ENCODE measurements around the gene GANAB.

The GANAB gene

GRCh38 chr11:62578541-62578940 lies 67.9 kb downstream of the GANAB start:
- H3K79me1 ChIP-seq (replicated peaks; ENCODE audit: low read length, poor library complexity, severe bottlenecking): peaks cover 22% of the 10 kb centered on the region
- no peak overlapping the region for H3K14ac ChIP-seq (ENCODE audit: low read length in 2 of 2)
- H4K8ac ChIP-seq (ENCODE audit: low read length): no peak overlapping the region
- no peak overlapping the region for H2BK5ac ChIP-seq (ENCODE audit: low read depth, low read length, poor library complexity, severe bottlenecking)
- H3K4me1 ChIP-seq (ENCODE audit: control insufficient read depth, insufficient read depth, low read depth, low read length): peaks cover 18% of the 10 kb centered on the region
- no peaks in the 10 kb centered on the region for H3K9me3 ChIP-seq (ENCODE audit: control insufficient read depth, low read length)
- H3K36me3 ChIP-seq (ENCODE audit: control insufficient read depth in 1 of 2, insufficient read depth in 2 of 2, low read depth in 1 of 2, low read length in 2 of 2): peaks cover 44 to 60% of the 10 kb centered on the region in 2 experiments
- no peak overlapping the region for H3K27ac ChIP-seq (ENCODE audit: low read length, poor library complexity, severe bottlenecking)
- H3K4me2 ChIP-seq (ENCODE audit: low read length, poor library complexity, severe bottlenecking): no peak overlapping the region
- H3K23ac ChIP-seq (ENCODE audit: low read length in 2 of 2): no peak overlapping the region
- H4K91ac ChIP-seq (ENCODE audit: low read length): no peak overlapping the region
- no peak for DNase-seq
- no peak overlapping the region for H2AK5ac ChIP-seq (ENCODE audit: low read length, severe bottlenecking)
- no peak overlapping the region for H2BK120ac ChIP-seq (ENCODE audit: low read depth, low read length)
- over 99% methylated on average over 9 of the region's 11 CpGs for WGBS
- H2BK12ac ChIP-seq (ENCODE audit: low read length in 2 of 2): no peak overlapping the region
- H3K4me3 ChIP-seq (ENCODE audit: insufficient read depth in 1 of 2, low read depth in 1 of 2, low read length in 2 of 2): no peak overlapping the region
- H3K9ac ChIP-seq (ENCODE audit: low read length): no peak overlapping the region
- H2BK15ac ChIP-seq (ENCODE audit: low read depth, poor library complexity, severe bottlenecking): no peak overlapping the region
- no peaks in the 10 kb centered on the region for H3K27me3 ChIP-seq (ENCODE audit: control insufficient read depth in 1 of 2, insufficient read depth in 1 of 2, low read length in 2 of 2)
- H3K4ac ChIP-seq (ENCODE audit: low read depth in 1 of 2, low read length in 2 of 2): no peak overlapping the region
- H2AFZ ChIP-seq (ENCODE audit: low read depth, low read length): no peak overlapping the region
- no peak overlapping the region for H3K18ac ChIP-seq (ENCODE audit: low read depth in 1 of 2, low read length in 2 of 2)

- Histone ChIP-seq H3K23ac (ENCODE audit: low read length in 2 of 2) (no peak overlapping the region), H3K9me3 (ENCODE audit: control insufficient read depth, low read length) (no peaks in the 10 kb centered on the region), H3K79me1 (replicated peaks; ENCODE audit: low read length, poor library complexity, severe bottlenecking) (peaks cover 20% of the 10 kb centered on the region), H2AK5ac (ENCODE audit: low read length, severe bottlenecking) (peak overlapping the region; percentile 16), H4K8ac (ENCODE audit: low read length) (no peak overlapping the region), H2BK15ac (ENCODE audit: low read depth, poor library complexity, severe bottlenecking) (no peak overlapping the region), H3K4me2 (ENCODE audit: low read length, poor library complexity, severe bottlenecking) (no peak overlapping the region), H3K36me3 (ENCODE audit: control insufficient read depth in 1 of 2, insufficient read depth in 2 of 2, low read depth in 1 of 2, low read length in 2 of 2) (peaks cover 47 to 60% of the 10 kb centered on the region in 2 experiments), H3K27me3 (ENCODE audit: control insufficient read depth in 1 of 2, insufficient read depth in 1 of 2, low read length in 2 of 2) (no peaks in the 10 kb centered on the region), H3K18ac (ENCODE audit: low read depth in 1 of 2, low read length in 2 of 2) (no peak overlapping the region), H4K91ac (ENCODE audit: low read length) (no peak overlapping the region), H2BK5ac (ENCODE audit: low read depth, low read length, poor library complexity, severe bottlenecking) (no peak overlapping the region), H2BK12ac (ENCODE audit: low read length in 2 of 2) (no peak overlapping the region), H3K4me3 (ENCODE audit: insufficient read depth in 1 of 2, low read depth in 1 of 2, low read length in 2 of 2) (no peak overlapping the region), H3K27ac (ENCODE audit: low read length, poor library complexity, severe bottlenecking) (no peak overlapping the region), H2AFZ (ENCODE audit: low read depth, low read length) (no peak overlapping the region), H2BK120ac (ENCODE audit: low read depth, low read length) (no peak overlapping the region), H3K4ac (ENCODE audit: low read depth in 1 of 2, low read length in 2 of 2) (no peak overlapping the region), H3K9ac (ENCODE audit: low read length) (peak overlapping the region; percentile 98), H3K4me1 (ENCODE audit: control insufficient read depth, insufficient read depth, low read depth, low read length) (peaks cover 21% of the 10 kb centered on the region), H3K14ac (ENCODE audit: low read length in 2 of 2) (no peak overlapping the region)
- no peak for DNase-seq
- 95% methylated on average over 11 of the region's 12 CpGs for WGBS
These were observed 69.2 kb downstream of the GANAB start for GRCh38 chr11:62577046-62577714.

GRCh38 chr11:62575837-62576236 lies 70.6 kb downstream of the GANAB start:
- H2BK5ac ChIP-seq (ENCODE audit: low read depth, low read length, poor library complexity, severe bottlenecking): no peak overlapping the region
- peak overlapping the region in 1 of 2 experiments; percentile 91 for H3K4me3 ChIP-seq (ENCODE audit: insufficient read depth in 1 of 2, low read depth in 1 of 2, low read length in 2 of 2)
- peak overlapping the region; percentile 94 for H4K8ac ChIP-seq (ENCODE audit: low read length)
- no peak for DNase-seq
- peak overlapping the region; percentile 98 for H4K91ac ChIP-seq (ENCODE audit: low read length)
- no peaks in the 10 kb centered on the region for H3K9me3 ChIP-seq (ENCODE audit: control insufficient read depth, low read length)
- no peak overlapping the region for H2BK12ac ChIP-seq (ENCODE audit: low read length in 2 of 2)
- no peak overlapping the region for H3K4me2 ChIP-seq (ENCODE audit: low read length, poor library complexity, severe bottlenecking)
- peak overlapping the region; percentile 98 for H3K9ac ChIP-seq (ENCODE audit: low read length)
- WGBS: 95% methylated on average over 14 of the region's 14 CpGs
- peaks cover 44 to 60% of the 10 kb centered on the region in 2 experiments for H3K36me3 ChIP-seq (ENCODE audit: control insufficient read depth in 1 of 2, insufficient read depth in 2 of 2, low read depth in 1 of 2, low read length in 2 of 2)
- H3K14ac ChIP-seq (ENCODE audit: low read length in 2 of 2): no peak overlapping the region
- no peak overlapping the region for H2BK120ac ChIP-seq (ENCODE audit: low read depth, low read length)
- no peak overlapping the region for H2AFZ ChIP-seq (ENCODE audit: low read depth, low read length)
- peaks cover 26% of the 10 kb centered on the region for H3K4me1 ChIP-seq (ENCODE audit: control insufficient read depth, insufficient read depth, low read depth, low read length)
- no peak overlapping the region for H3K27ac ChIP-seq (ENCODE audit: low read length, poor library complexity, severe bottlenecking)
- H3K18ac ChIP-seq (ENCODE audit: low read depth in 1 of 2, low read length in 2 of 2): peak overlapping the region in 1 of 2 experiments; percentile 79
- H2AK5ac ChIP-seq (ENCODE audit: low read length, severe bottlenecking): no peak overlapping the region
- H3K27me3 ChIP-seq (ENCODE audit: control insufficient read depth in 1 of 2, insufficient read depth in 1 of 2, low read length in 2 of 2): no peaks in the 10 kb centered on the region
- no peak overlapping the region for H3K23ac ChIP-seq (ENCODE audit: low read length in 2 of 2)
- peak overlapping the region in 1 of 2 experiments; percentile 41 for H3K4ac ChIP-seq (ENCODE audit: low read depth in 1 of 2, low read length in 2 of 2)
- H3K79me1 ChIP-seq (replicated peaks; ENCODE audit: low read length, poor library complexity, severe bottlenecking): peaks cover 13% of the 10 kb centered on the region
- H2BK15ac ChIP-seq (ENCODE audit: low read depth, poor library complexity, severe bottlenecking): no peak overlapping the region

- peak overlapping the region; percentile 79 to 86 for H3K18ac ChIP-seq (ENCODE audit: low read depth in 1 of 2, low read length in 2 of 2)
- peaks cover 13% of the 10 kb centered on the region for H3K79me1 ChIP-seq (replicated peaks; ENCODE audit: low read length, poor library complexity, severe bottlenecking)
- 78% methylated on average over 17 of the region's 17 CpGs for WGBS
These were observed 71.3 kb downstream of the GANAB start for GRCh38 chr11:62575156-62575555.

More at GRCh38 chr11:62575156-62575555, 71.3 kb downstream of the GANAB start:
- peaks cover 49 to 64% of the 10 kb centered on the region in 2 experiments for H3K36me3 ChIP-seq (ENCODE audit: control insufficient read depth in 1 of 2, insufficient read depth in 2 of 2, low read depth in 1 of 2, low read length in 2 of 2)
- H3K23ac ChIP-seq (ENCODE audit: low read length in 2 of 2): peak overlapping the region in 1 of 2 experiments; percentile 94
- H3K14ac ChIP-seq (ENCODE audit: low read length in 2 of 2): peak overlapping the region in 1 of 2 experiments; percentile 84
- H2BK5ac ChIP-seq (ENCODE audit: low read depth, low read length, poor library complexity, severe bottlenecking): no peak overlapping the region
- no peaks in the 10 kb centered on the region for H3K9me3 ChIP-seq (ENCODE audit: control insufficient read depth, low read length)
- peak overlapping the region; percentile 40 to 59 for H2BK12ac ChIP-seq (ENCODE audit: low read length in 2 of 2)
- H3K4me3 ChIP-seq (ENCODE audit: insufficient read depth in 1 of 2, low read depth in 1 of 2, low read length in 2 of 2): peak overlapping the region; percentile 70 to 91
- peak overlapping the region; percentile 94 for H4K8ac ChIP-seq (ENCODE audit: low read length)
- peak overlapping the region; percentile 95 for H3K27ac ChIP-seq (ENCODE audit: low read length, poor library complexity, severe bottlenecking)
- peak overlapping the region; percentile 98 for H3K9ac ChIP-seq (ENCODE audit: low read length)
- H2BK15ac ChIP-seq (ENCODE audit: low read depth, poor library complexity, severe bottlenecking): peak overlapping the region; percentile 55
- peak overlapping the region; percentile 55 for H2BK120ac ChIP-seq (ENCODE audit: low read depth, low read length)
- peak overlapping the region; percentile 76 to 97 for H3K4ac ChIP-seq (ENCODE audit: low read depth in 1 of 2, low read length in 2 of 2)
- DNase-seq: no peak
- H2AFZ ChIP-seq (ENCODE audit: low read depth, low read length): no peak overlapping the region
- peak overlapping the region; percentile 95 for H2AK5ac ChIP-seq (ENCODE audit: low read length, severe bottlenecking)
- H3K4me1 ChIP-seq (ENCODE audit: control insufficient read depth, insufficient read depth, low read depth, low read length): peaks cover 26% of the 10 kb centered on the region
- peak overlapping the region; percentile 81 for H3K4me2 ChIP-seq (ENCODE audit: low read length, poor library complexity, severe bottlenecking)
- H3K27me3 ChIP-seq (ENCODE audit: control insufficient read depth in 1 of 2, insufficient read depth in 1 of 2, low read length in 2 of 2): no peaks in the 10 kb centered on the region
- peak overlapping the region; percentile 98 for H4K91ac ChIP-seq (ENCODE audit: low read length)
